ENCODE measurements around the gene BCAS4. TPM values are rescaled to one million over a fixed set of nuclear protein-coding genes. Genes with fewer than 3 reads are reported as not detected.
"Not testable (repeated sequence)": the region's sequence is repeated elsewhere in the genome, so short reads cannot be mapped to it uniquely, and the experiment has no call there.

The BCAS4 gene
- total and polyA plus RNA-seq, 8 donors = under 0.01 to 7.2 (median 2.2) TPM; not detected in 1

DNA sequence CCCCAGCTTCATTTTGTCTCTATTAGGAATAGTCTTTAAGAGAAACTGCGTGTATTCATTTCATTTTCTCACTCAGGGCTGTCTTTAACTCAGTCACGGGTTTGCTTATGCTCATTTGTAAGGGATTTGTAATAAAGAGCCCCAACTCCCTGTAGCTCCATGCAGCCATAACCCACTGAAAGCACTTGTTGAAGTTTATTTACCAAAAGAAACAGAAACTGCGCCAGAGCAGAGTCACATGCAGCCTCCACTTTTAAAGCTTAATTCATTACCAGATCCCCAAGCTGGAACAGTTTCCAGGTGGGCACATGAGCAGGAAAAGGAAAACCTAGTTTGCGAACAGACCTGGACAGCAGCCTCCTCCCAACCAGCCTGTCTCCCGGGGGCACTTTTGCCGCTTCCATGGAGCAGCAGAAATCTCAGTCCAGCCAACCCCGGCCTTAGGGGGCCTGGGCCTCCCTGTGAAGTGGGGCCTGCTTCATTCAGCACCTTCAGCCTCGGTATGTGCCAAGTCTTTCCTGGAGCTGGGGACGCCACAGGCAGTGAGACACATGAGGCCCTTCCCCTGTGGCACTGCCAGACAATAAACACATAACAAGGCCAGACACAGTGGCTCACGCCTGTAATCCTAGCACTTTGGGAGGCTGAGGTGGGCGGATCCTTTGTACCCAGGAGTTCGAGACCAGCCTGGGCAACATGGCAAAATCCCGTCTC, 4.5 kb downstream of the BCAS4 start:
- intact Hi-C loops (cut with DNase I; ENCODE audit: low total_unique reads) = no loop called here
- WGBS, 5 donors = 77 to 88% (median 87%) methylated on average over 10 to 13 of the region's 13 CpGs
- Histone ChIP-seq H3K27ac (peak overlapping the region in 3 of 5 donors; percentile 27 to 59 (median 41)), H3K27me3 (no peaks in the 10 kb centered on the region), H3K36me3 (no peaks in the 10 kb centered on the region), H3K4me1 (peaks cover 3 to 14% (median 12%) of the 10 kb centered on the region in 4 donors), H3K4me3 (no peak overlapping the region), H3K9me3 (no peaks in the 10 kb centered on the region)
- TF ChIP-seq, protein P1, sequence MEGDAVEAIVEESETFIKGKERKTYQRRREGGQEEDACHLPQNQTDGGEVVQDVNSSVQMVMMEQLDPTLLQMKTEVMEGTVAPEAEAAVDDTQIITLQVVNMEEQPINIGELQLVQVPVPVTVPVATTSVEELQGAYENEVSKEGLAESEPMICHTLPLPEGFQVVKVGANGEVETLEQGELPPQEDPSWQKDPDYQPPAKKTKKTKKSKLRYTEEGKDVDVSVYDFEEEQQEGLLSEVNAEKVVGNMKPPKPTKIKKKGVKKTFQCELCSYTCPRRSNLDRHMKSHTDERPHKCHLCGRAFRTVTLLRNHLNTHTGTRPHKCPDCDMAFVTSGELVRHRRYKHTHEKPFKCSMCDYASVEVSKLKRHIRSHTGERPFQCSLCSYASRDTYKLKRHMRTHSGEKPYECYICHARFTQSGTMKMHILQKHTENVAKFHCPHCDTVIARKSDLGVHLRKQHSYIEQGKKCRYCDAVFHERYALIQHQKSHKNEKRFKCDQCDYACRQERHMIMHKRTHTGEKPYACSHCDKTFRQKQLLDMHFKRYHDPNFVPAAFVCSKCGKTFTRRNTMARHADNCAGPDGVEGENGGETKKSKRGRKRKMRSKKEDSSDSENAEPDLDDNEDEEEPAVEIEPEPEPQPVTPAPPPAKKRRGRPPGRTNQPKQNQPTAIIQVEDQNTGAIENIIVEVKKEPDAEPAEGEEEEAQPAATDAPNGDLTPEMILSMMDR (IDR thresholded peaks at IDR 0.05) = no peak
- TF ChIP-seq EP300 (IDR thresholded peaks at IDR 0.05) = no peak
- TF ChIP-seq POLR2AphosphoS5 (IDR thresholded peaks at IDR 0.05) = no peak
- no peak for DNase-seq

DNA sequence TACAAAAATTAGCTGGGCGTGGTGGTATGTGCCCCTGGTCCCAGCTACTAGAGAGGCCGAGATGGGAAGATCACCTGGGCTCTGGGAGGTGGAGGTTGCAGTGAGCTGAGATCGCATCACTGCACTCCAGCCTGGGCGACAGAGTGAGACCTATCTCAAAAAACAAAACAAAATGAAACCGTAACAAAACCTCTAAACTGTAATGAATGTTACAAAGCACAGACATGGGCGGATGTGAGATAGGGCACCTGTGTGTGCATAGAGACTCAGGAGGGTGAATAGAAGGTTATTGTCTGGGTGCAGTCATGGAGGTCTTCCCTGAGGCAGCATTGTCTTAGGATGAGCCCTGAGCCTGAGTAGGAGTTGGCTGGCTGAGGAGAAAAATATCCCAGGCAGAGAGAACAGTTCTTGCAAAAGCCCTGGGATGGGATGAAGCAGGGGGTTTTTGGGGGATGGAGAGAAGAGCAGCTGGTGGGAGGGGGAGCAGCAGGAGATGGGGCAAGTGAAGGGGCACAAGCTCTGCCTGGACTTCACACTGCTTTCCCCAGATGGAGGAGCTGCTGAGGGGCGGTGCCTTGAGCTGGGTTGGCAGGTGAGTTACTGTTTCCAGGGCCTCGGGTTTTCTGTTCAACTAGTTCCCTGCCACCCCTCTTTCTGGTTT, 5.2 kb downstream of the BCAS4 start:
- no peaks in the 10 kb centered on the region for H3K36me3 ChIP-seq
- H3K27ac ChIP-seq = peak overlapping the region in 2 of 5 donors; percentile 41 to 59
- intact Hi-C loops (cut with DNase I; ENCODE audit: low total_unique reads) = no loop called here
- no peaks in the 10 kb centered on the region for H3K9me3 ChIP-seq
- TF ChIP-seq EP300 (IDR thresholded peaks at IDR 0.05) (no peak), POLR2AphosphoS5 (IDR thresholded peaks at IDR 0.05) (no peak), POLR2A (IDR thresholded peaks at IDR 0.05) (no peak)
- TF ChIP-seq, protein P1 (IDR thresholded peaks at IDR 0.05) = no peak
- H3K4me1 ChIP-seq = peaks cover 0 to 9% (median 9%) of the 10 kb centered on the region in 4 donors
- no peak for DNase-seq
- no peaks in the 10 kb centered on the region for H3K27me3 ChIP-seq
- WGBS, 5 donors = 86 to 91% (median 90%) methylated on average over 8 of the region's 8 CpGs
- H3K4me3 ChIP-seq = no peak overlapping the region

DNA sequence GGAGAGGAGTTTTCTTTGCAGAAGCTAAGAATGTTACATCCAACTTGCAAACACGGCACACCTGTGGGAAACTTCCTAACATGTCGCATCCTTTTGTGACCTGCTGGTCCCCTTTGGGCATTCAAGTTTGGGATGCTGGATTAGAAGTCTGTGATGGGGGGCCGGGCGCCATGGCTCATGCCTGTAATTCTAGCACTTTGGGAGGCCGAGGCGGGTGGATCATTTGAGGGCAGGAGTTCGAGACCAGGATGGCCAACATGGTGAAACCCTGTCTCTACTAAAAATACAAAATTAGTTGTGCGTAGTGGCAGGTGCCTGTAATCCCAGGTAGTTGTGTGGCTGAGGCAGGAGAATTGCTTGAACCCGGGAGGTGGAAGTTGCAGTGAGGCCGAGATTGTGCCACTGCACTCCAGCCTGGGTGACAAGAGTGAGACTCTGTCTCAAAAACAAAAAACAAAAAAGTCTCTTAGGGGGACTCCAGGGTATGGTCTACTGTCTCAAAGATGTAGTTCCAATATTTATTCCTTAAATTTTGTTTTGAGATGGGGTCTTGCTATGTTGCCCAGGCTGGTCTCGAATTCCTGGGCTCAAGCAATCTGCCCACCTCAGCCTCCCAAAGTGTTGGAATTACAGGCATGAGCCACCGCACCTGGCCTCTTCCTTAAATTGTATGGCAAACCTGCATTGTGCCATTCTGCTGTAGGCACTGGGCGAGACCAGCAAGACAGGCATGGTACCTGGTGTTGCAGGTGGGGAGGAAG, 6.3 kb downstream of the BCAS4 start:
- H3K4me3 ChIP-seq; H3K36me3 ChIP-seq; DNase-seq; H3K27me3 ChIP-seq; H3K27ac ChIP-seq; intact Hi-C loops (cut with DNase I; ENCODE audit: low total_unique reads); H3K9me3 ChIP-seq; H3K4me1 ChIP-seq: not testable (repeated sequence)
- WGBS, 5 donors = 93 to 95% (median 95%) methylated on average over 12 to 13 of the region's 13 CpGs

DNA sequence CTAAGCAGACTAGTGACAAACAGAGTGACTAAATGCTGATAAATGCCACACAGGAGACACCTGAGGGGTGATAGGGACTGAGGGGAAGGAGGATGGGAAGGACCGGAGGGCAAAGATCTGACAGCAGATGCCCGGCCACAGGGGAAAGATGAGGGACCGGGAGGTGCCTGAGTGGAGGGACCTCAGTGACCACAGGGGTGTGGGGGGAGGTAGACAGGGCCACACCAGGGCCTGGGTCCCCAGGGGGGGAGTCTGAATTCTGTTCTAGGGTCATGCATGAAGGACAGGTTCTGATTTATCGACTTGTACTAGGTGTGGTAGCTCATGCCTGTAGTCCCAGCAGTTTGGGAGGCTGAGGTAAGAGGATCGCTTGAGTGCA, 6.9 kb downstream of the BCAS4 start:
- Histone ChIP-seq H3K36me3 (no peaks in the 10 kb centered on the region), H3K4me1 (no peaks in the 10 kb centered on the region), H3K27ac (no peak overlapping the region), H3K4me3 (no peak overlapping the region), H3K27me3 (no peaks in the 10 kb centered on the region), H3K9me3 (no peaks in the 10 kb centered on the region)
- TF ChIP-seq EP300 (IDR thresholded peaks at IDR 0.05) (no peak), POLR2A (IDR thresholded peaks at IDR 0.05) (no peak), POLR2AphosphoS5 (IDR thresholded peaks at IDR 0.05) (no peak)
- TF ChIP-seq, protein P1 (IDR thresholded peaks at IDR 0.05) = no peak
- no peak for DNase-seq
- intact Hi-C loops (cut with DNase I; ENCODE audit: low total_unique reads) = no loop called here
- 89 to 94% (median 93%) methylated on average over 5 of the region's 5 CpGs for WGBS, 5 donors
